ENCODE measurements around the gene FAM20C.

GRCh38 chr7:227926-228325, 35.6 kb downstream of the FAM20C start:
- TF ChIP-seq CTCF (IDR thresholded peaks at IDR 0.05) (no peak), POLR2AphosphoS5 (IDR thresholded peaks at IDR 0.05) (no peak), EP300 (IDR thresholded peaks at IDR 0.05) (no peak), POLR2A (IDR thresholded peaks at IDR 0.05) (no peak)

Data from gastroesophageal sphincter (tissue), 3 donors.